ENCODE measurements around the gene SLF2. TPM values are rescaled to one million over a fixed set of nuclear protein-coding genes. Genes with fewer than 3 reads are reported as not detected.
"Not testable (repeated sequence)": the region's sequence is repeated elsewhere in the genome, so short reads cannot be mapped to it uniquely, and the experiment has no call there.

Gene SLF2
- total RNA-seq, 1 donor from 2014 or later = 43.0 TPM

- intact Hi-C loops (cut with micrococcal nuclease) = no loop called here
Measured at GRCh38 chr10:100877461-100877850, 35.3 kb upstream of the SLF2 start.

- intact Hi-C loops (cut with micrococcal nuclease) = loop anchor here (2.0 kb wide), 1 partner anchor 208 kb away; no protein-coding TSS in a partner anchor
Measured at GRCh38 chr10:100878291-100878910, 34.4 kb upstream of the SLF2 start.

GRCh38 chr10:100879741-100880360 lies 32.9 kb upstream of the SLF2 start:
- intact Hi-C loops (cut with micrococcal nuclease) = loop anchor here (2.0 kb wide), 1 partner anchor 209 kb away; no protein-coding TSS in a partner anchor

DNA sequence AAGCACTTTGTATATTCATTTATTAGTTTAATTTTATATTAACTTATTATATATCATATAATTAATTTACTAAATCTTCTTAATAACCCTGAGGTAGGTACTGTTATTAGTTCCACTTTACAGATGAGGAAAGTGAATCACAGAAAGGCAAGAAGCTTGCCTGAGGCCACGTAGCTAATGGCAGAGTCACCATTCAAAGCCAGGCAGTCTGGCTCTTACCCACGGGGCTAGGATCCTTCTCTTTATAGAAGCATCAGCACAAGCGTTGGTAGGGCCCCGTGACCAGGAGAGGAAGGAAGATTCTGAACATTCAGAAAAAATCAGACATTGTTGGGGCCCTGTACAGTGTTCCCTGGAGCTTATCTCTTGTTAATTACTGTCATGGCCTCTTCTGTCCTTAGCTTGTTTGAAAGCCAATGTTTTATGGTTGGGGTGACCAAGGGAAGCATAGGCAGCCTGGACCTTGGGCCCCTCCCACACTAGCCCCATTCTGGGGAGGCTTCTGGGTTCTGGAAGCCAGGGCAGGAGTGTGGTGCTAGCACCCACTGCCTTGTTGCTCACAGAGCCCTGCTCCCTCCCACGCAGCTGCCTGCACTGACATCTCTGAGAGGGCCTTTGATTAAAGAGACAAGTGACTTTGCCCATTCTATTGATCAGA lies 31.1 kb upstream of the SLF2 start:
- intact Hi-C loops (cut with micrococcal nuclease) = no loop called here

DNA sequence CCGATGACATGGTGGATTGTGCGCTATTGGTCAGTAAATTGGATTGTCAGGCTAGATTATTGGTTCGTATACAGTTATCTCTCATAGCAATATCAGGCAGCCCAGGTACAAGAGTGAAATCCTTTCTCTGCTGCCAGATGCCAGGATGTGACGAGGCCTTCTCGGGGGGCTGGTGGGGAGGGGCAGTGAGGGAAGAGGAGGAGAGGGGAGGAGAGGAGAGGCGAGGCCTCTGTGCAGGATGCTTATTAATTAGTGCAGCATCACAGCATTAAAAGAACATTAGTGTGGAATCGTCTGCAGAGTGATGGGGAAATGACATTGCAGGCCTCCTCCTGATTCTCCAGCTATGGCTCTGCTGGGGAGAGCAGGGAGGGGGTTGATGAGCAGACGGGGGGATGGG lies 30.5 kb upstream of the SLF2 start:
- intact Hi-C loops (cut with micrococcal nuclease) = no loop called here

DNA sequence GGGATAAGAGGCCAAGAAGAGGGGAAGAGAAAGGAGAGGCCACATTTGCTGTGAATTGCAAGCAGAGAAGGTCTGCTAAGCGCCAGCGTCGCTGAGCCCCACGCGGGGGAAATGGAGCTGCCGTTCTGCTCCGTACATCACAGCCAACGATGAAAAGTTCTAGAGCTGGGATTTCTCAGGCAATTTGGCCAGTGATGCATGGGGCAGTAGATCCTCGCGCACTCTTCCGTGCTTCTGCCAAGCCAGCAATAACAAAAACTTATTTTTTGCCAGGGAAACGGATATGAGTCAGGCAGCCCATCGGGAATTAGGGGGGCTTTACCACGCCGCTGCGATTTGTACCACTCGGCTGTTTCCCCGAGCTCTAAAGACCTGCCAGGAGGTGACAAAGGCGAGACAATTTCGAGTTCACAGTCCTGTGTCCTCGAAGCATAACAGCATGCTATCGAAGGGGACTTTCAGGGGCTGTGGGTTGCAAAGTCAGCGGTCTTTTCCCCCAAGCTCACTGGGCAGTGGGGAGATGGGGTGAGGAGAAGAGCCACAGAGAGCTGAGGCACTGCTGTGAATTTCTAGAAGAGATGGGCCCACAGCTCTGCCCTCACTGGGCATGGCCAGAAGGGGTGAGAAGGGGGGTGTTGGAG lies 30.0 kb upstream of the SLF2 start:
- intact Hi-C loops (cut with micrococcal nuclease) = no loop called here

GRCh38 chr10:100883312-100883821 lies 29.4 kb upstream of the SLF2 start:
- intact Hi-C loops (cut with micrococcal nuclease) = no loop called here

DNA sequence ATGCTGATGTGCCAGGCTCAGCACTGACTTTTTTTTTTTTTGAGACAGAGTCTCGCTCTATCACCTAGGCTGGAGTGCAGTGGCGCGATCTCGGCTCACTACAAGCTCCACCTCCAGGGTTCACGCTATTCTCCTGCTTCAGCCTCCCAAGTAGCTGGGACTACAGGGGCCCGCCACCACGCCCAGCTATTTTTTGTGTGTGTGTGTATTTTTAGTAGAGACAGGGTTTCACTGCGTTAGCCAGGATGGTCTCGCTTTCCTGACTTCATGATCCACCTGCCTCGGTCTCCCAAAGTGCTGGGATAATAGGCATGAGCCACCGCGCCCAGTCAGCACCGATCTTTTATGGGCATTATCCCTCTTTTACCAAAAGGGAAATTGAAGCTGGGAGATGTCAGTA lies 27.2 kb upstream of the SLF2 start:
- intact Hi-C loops (cut with micrococcal nuclease) = not testable (repeated sequence)

GRCh38 chr10:100886091-100886490 lies 26.7 kb upstream of the SLF2 start:
- intact Hi-C loops (cut with micrococcal nuclease) = no loop called here

DNA sequence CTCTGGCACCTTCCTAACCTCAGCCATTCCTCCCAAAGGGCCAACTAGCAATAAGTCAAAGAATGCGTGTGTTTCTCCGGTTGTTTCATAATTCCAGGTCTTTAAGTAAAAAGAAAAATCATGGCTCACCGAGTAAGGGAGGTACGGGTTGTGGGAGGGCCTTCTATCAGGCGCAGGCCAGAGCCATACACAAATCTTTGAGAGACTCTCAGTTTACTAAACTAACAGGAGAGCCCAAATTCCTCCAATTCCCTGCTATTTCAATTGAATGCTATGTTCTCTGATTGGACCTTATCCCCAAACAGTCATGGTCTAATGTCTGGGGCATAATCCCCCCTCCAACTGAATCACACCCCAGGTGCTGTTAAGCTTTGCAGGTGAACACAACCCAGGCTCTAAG lies 26.2 kb upstream of the SLF2 start:
- intact Hi-C loops (cut with micrococcal nuclease) = no loop called here

GRCh38 chr10:100886963-100887362 lies 25.8 kb upstream of the SLF2 start:
- intact Hi-C loops (cut with micrococcal nuclease) = no loop called here

DNA sequence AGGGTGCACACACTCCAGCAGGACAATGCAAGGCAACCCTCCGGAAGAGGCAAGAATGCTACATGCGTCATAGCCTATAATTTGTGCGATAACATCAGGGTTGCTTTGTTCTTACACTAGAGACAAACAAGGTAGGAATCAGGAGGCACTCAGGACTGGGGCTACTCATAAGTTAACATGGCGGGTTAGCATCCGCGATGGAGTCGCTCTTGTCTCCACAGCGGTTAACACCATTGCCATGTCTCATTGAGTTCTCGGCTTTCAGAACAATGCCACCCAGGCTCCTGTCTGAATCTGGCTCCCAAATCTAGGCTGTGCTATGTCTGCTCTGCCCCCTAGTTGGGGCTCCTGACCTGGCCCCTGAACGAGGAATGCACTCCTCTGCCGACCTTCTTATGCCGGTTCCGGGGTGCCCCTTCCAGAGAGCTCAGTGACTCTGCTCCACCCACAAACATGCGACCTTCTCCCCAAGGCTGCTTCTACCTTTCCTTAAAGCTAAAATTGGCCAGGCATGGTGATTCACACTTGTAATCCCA lies 24.9 kb upstream of the SLF2 start:
- intact Hi-C loops (cut with micrococcal nuclease) = no loop called here

- intact Hi-C loops (cut with micrococcal nuclease) = no loop called here
Measured at GRCh38 chr10:100888957-100889356, 23.8 kb upstream of the SLF2 start.

DNA sequence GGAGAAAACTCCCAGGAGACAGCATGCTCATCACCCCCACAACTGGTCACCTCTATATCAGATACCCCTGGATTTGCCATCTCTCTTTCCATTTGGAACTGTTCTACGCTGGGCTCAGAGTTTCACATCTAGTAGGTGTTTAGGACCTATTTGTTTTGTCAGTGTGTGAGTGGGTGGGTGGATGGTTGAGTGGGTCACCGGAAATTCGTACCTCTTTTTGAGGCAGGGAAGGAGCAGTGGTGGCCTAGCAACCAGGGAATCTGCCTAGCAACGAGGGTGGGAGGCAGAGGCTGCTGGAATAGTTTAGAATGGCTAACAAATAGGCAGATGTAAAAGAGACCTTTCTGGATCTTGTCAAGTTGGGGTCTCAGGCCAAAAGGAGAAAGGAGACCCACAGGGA lies 23.2 kb upstream of the SLF2 start:
- intact Hi-C loops (cut with micrococcal nuclease) = no loop called here

- intact Hi-C loops (cut with micrococcal nuclease) = no loop called here
Measured at GRCh38 chr10:100890141-100890672, 22.6 kb upstream of the SLF2 start.

GRCh38 chr10:100890673-100891317 lies 22.0 kb upstream of the SLF2 start:
- intact Hi-C loops (cut with micrococcal nuclease) = no loop called here

- intact Hi-C loops (cut with micrococcal nuclease) = no loop called here
Measured at GRCh38 chr10:100894033-100894432, 18.7 kb upstream of the SLF2 start.

DNA sequence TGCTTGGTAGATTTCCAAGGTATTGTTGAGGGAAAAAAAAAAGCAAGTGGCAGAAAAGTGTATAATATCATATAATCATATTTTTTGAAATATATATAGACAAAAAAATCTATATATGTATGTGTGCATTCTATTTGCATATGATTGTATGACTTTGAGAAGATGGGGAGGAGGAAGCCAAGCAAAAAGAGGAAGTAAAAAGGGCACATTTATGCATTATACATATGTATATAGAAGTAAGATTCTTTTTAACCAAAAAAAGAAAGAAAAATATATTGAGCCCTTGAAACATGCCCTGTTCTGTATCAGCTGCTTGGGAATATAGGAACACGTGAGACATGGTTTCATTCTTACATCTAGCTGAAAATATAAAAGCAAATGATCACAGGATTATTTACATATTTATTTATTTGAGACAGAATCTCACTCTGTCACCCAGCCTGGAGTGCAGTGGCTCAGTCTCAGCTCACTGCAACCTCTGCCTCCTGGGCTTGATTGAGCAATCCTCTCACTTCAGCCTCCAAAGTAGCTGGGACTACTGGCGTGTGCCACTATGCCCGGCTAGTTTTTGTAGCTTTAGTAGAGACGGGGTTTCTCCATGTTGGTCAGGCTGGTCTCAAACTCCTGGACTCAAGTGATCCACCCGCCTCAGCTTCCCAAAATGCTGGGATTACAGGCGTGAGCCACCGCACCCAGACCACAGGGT lies 18.0 kb upstream of the SLF2 start:
- intact Hi-C loops (cut with micrococcal nuclease) = no loop called here

- intact Hi-C loops (cut with micrococcal nuclease) = no loop called here
Measured at GRCh38 chr10:100895346-100895745, 17.4 kb upstream of the SLF2 start.

DNA sequence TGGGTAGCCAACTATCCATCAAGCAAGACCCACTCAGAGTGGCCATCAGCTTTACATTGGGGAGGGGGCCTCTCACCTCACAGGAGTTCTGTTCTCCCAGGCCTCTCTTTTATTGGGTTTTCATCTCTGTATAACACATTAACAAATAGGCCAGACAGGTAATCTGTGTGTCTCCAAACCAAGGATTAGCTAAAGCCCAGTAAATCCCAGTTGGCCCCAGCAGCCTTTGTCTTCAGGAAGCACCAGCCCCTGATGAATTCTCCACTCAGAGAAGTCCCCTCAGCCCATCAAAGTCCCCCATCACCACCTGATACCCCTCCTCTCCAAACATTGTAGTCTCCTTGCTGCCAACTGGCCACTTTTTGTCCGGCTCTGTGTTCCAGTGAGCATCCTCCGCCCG lies 16.9 kb upstream of the SLF2 start:
- intact Hi-C loops (cut with micrococcal nuclease) = no loop called here
